Hepatocyte (in vitro differentiated cells): Measurements from ENCODE around the gene RER1. TPM values are rescaled to one million over a fixed set of nuclear protein-coding genes. Genes with fewer than 3 reads are reported as not detected.

Source experiments
- DNase-seq: peaks from one replicate; pipeline ENCODE4 v3.0.0-alpha.2; 2016; ENCODE audit warnings: low spot score
- H2AFZ ChIP-seq: fragments of 200-600 bp; sonication (generic); 2 replicates; pipeline ENCODE4 v1.6.0; 2016; ENCODE audit warnings: antibody characterized with exemption, mild to moderate bottlenecking
- H3K27ac ChIP-seq: fragments of 200-600 bp; sonication (generic); 2 replicates; pipeline ENCODE4 v1.5.1; 2016; ENCODE audit warnings: mild to moderate bottlenecking
- H3K27me3 ChIP-seq: fragments of 200-600 bp; sonication (generic); 2 replicates; pipeline ENCODE4 v1.6.1; 2016
- H3K36me3 ChIP-seq: fragments of 200-600 bp; sonication (generic); replicated peaks from 2 replicates; pipeline ENCODE4 v1.5.1; 2016; ENCODE audit warnings: low read depth; ENCODE audit not compliant: insufficient read depth
- H3K4me1 ChIP-seq: fragments of 200-600 bp; sonication (generic); 2 replicates; pipeline ENCODE4 v1.5.1; 2016; ENCODE audit warnings: mild to moderate bottlenecking, moderate library complexity; ENCODE audit not compliant: insufficient read depth
- H3K4me2 ChIP-seq: fragments of 200-600 bp; sonication (generic); 2 replicates; pipeline ENCODE4 v1.6.0; 2016
- H3K4me3 ChIP-seq: fragments of 200-600 bp; sonication (generic); 2 replicates; pipeline ENCODE4 v1.5.1; 2016; ENCODE audit warnings: mild to moderate bottlenecking
- H3K79me2 ChIP-seq: fragments of 200-600 bp; sonication (generic); 2 replicates; pipeline ENCODE4 v1.6.0; 2017; ENCODE audit warnings: mild to moderate bottlenecking
- H3K9me2 ChIP-seq: fragments of 200-600 bp; sonication (generic); replicated peaks from 2 replicates; pipeline ENCODE4 v1.6.0; 2017; ENCODE audit warnings: mild to moderate bottlenecking; ENCODE audit not compliant: insufficient read depth
- H3K9me3 ChIP-seq: fragments of 200-600 bp; sonication (generic); 2 replicates; pipeline ENCODE4 v1.5.1; 2016; ENCODE audit warnings: low read depth, mild to moderate bottlenecking
- H4K20me1 ChIP-seq: fragments of 200-600 bp; sonication (generic); 2 replicates; pipeline ENCODE4 v1.6.0; 2016; ENCODE audit warnings: mild to moderate bottlenecking; ENCODE audit not compliant: insufficient read depth, poor library complexity, severe bottlenecking
- EZH2 ChIP-seq: fragments of 200-600 bp; sonication (generic); IDR thresholded peaks from 2 replicates; pipeline ENCODE4 v1.6.1; 2016; ENCODE audit warnings: antibody characterized with exemption, mild to moderate bottlenecking, borderline replicate concordance
- EZH2phosphoT487 ChIP-seq: fragments of 200-600 bp; sonication (generic); IDR thresholded peaks from one replicate; pipeline ENCODE4 v1.6.1; 2018; ENCODE audit warnings: antibody characterized with exemption, mild to moderate bottlenecking, low read depth, moderate library complexity; ENCODE audit not compliant: unreplicated experiment, severe bottlenecking
- WGBS: methylation state at CpG from one replicate; pipeline ENCODE4 v1.1.6; 2016; ENCODE audit warnings: low lambda C conversion rate; ENCODE audit errors: missing lambda C conversion rate; 5-methylcytosine and 5-hydroxymethylcytosine counted together
- polyA plus RNA-seq: library from polyadenylated mRNA; unstranded; fragments of >200 nt; fragmentation: Nextera tagmentation; extraction: Ambion mirVana; gene quantifications from 2 replicates; pipeline ENCODE4 v1.2.1, GENCODE V29; 2016
- total RNA-seq: library from RNA; depleted of rRNA; stranded (reverse); fragments of >200 nt; gene quantifications from 2 replicates; pipeline ENCODE4 v1.2.3, GENCODE V29; 2014
- TF ChIP-seq, protein P1 (sequence below): fragments of 200-600 bp; sonication (generic); IDR thresholded peaks from 2 replicates; pipeline ENCODE4 v1.5.1; 2016; ENCODE audit warnings: antibody characterized with exemption, mild to moderate bottlenecking; ENCODE audit not compliant: poor library complexity

Gene RER1
- total and polyA plus RNA-seq, 2 experiments from 2014 or later = 123 to 237 TPM

DNA sequence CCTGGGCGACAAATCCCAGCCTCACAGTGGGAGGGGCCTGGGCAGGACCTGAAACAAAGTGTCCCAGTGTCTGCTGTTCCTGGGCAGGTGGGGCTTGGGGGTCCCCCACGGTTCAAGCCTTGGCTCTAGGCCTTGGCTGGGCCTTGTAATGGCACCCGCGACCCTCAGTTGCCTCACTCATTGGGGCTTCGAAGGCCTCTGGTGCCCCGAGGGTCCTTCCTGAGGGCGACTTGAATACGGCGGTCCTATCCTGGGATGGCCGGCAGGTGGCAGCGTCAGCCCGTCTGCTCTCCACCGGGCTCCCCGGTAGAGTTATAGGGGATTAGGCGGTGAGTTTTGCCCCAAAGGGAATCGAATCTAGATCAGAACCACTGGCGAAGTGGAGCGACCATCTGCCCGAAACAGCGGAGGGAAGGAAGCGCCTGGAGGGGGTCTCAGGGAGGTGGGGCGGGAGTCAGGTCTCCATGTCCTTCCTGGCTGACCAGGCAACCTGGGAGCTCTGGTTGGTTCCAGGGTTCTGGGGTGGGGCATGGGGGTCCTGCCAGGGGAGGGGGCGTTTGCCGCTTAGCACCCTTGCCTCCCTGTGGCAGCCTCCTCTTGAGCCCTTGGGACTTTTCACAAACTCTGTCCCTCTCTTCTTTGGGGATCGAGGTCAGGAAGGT lies 22.8 kb downstream of the RER1 start:
- H3K4me2 ChIP-seq = peak overlapping the region; percentile 99
- peaks cover 15% of the 10 kb centered on the region for H3K79me2 ChIP-seq
- 3% methylated on average over 24 of the region's 25 CpGs for WGBS
- H2AFZ ChIP-seq = no peak overlapping the region
- H3K4me1 ChIP-seq = peaks cover 22% of the 10 kb centered on the region
- no peak overlapping the region for H3K4me3 ChIP-seq
- no peaks in the 10 kb centered on the region for H3K36me3 ChIP-seq
- H3K27me3 ChIP-seq = peaks cover 4% of the 10 kb centered on the region
- peak overlapping the region; percentile 99 for H3K27ac ChIP-seq
- peak; percentile 86 for DNase-seq
- no peaks in the 10 kb centered on the region for H3K9me2 ChIP-seq
- no peaks in the 10 kb centered on the region for H3K9me3 ChIP-seq
- TF ChIP-seq, protein P1, sequence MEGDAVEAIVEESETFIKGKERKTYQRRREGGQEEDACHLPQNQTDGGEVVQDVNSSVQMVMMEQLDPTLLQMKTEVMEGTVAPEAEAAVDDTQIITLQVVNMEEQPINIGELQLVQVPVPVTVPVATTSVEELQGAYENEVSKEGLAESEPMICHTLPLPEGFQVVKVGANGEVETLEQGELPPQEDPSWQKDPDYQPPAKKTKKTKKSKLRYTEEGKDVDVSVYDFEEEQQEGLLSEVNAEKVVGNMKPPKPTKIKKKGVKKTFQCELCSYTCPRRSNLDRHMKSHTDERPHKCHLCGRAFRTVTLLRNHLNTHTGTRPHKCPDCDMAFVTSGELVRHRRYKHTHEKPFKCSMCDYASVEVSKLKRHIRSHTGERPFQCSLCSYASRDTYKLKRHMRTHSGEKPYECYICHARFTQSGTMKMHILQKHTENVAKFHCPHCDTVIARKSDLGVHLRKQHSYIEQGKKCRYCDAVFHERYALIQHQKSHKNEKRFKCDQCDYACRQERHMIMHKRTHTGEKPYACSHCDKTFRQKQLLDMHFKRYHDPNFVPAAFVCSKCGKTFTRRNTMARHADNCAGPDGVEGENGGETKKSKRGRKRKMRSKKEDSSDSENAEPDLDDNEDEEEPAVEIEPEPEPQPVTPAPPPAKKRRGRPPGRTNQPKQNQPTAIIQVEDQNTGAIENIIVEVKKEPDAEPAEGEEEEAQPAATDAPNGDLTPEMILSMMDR = peak; percentile 88
- no peak for TF ChIP-seq EZH2
- no peaks in the 10 kb centered on the region for H4K20me1 ChIP-seq

DNA sequence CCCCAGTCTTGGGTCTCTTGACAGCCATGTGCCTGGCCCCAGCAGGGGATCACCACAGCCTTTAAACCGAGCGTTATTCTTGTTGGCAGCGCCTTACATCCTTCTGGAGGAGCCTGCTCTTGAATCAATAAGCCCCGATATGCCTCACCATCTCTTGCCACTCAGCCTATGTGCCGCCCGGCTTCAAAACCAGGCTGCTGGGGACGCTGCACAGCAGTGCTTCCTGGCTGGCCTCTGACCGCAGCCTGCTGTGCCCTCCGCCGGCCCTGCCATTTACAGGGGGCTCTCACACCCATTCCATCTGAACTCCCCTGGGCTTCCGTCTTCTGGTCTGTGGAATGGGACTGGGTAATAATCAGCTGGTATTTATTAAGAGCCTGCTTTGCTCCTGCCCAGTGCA lies 23.7 kb downstream of the RER1 start:
- Histone ChIP-seq H3K4me3 (no peak overlapping the region), H3K27me3 (peaks cover 4% of the 10 kb centered on the region), H3K4me1 (peaks cover 22% of the 10 kb centered on the region)

DNA sequence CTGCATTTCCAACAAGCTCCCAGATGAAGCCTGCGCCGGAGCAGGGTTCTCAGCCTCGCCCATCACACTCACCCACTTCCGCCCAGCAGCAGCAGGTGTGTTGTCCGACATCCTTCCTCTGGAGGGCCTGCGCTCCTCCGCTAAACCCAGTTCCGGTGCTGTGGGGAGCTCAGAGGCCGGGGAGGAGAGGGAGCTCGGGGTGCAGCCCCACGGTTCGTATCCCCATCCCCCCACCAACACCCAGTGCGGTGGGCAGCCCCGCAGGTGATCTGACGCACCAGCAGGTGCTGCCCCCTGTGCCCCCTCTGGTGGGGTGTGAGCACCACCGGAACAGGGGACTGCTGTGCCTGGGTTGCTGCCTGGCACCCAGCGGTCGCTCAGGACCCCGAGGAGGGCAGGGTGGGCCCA lies 24.2 kb downstream of the RER1 start:
- DNase-seq = no peak
- no peak overlapping the region for H3K4me3 ChIP-seq
- H3K4me2 ChIP-seq = no peak overlapping the region
- H3K79me2 ChIP-seq = peaks cover 14% of the 10 kb centered on the region
- no peaks in the 10 kb centered on the region for H4K20me1 ChIP-seq
- H3K4me1 ChIP-seq = peaks cover 22% of the 10 kb centered on the region
- H3K9me2 ChIP-seq = no peaks in the 10 kb centered on the region
- TF ChIP-seq, protein P1 = no peak
- TF ChIP-seq EZH2phosphoT487 = no peak
- TF ChIP-seq EZH2 = no peak
- H3K36me3 ChIP-seq = no peaks in the 10 kb centered on the region
- H3K27me3 ChIP-seq = peaks cover 4% of the 10 kb centered on the region
- no peak overlapping the region for H3K27ac ChIP-seq
- H3K9me3 ChIP-seq = no peaks in the 10 kb centered on the region
- 87% methylated on average over 15 of the region's 19 CpGs for WGBS
- H2AFZ ChIP-seq = no peak overlapping the region

More for the DNA sequence above, 23.7 kb downstream of the RER1 start:
- Histone ChIP-seq H3K4me2 (no peak overlapping the region), H3K36me3 (no peaks in the 10 kb centered on the region), H3K27ac (no peak overlapping the region), H3K9me3 (no peaks in the 10 kb centered on the region), H2AFZ (no peak overlapping the region), H3K79me2 (peaks cover 15% of the 10 kb centered on the region), H3K9me2 (no peaks in the 10 kb centered on the region), H4K20me1 (no peaks in the 10 kb centered on the region)
- no peak for DNase-seq
- TF ChIP-seq EZH2 = no peak
- 77% methylated on average over 11 of the region's 11 CpGs for WGBS

DNA sequence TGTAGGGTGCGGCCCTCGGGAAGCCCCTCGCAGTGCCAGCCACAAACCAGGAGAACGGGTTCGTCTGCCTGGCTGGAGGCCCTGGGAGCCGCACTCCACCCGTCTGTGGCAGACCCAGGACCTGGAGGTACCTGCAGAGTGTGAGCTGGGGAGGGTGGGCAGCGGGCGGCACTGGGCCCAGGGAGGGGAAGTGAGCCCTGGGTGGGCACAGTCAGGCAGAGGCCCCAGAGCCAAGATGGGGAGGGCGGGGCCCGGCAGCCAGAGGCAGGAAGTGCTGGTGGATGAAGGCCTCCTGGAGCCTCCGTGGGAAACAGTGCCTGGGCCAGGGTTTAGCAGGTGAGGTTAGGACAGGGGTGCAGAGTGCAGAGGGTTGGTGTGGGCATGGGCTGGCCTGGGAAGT lies 24.8 kb downstream of the RER1 start:
- no peaks in the 10 kb centered on the region for H3K9me3 ChIP-seq
- peaks cover 22% of the 10 kb centered on the region for H3K4me1 ChIP-seq
- no peak overlapping the region for H3K4me3 ChIP-seq
- no peak overlapping the region for H2AFZ ChIP-seq
- peaks cover 9% of the 10 kb centered on the region for H3K79me2 ChIP-seq
- H3K27me3 ChIP-seq = peaks cover 4% of the 10 kb centered on the region
- no peaks in the 10 kb centered on the region for H3K9me2 ChIP-seq
- H3K4me2 ChIP-seq = no peak overlapping the region
- TF ChIP-seq EZH2phosphoT487 = no peak
- TF ChIP-seq, protein P1 = no peak
- TF ChIP-seq EZH2 = no peak
- no peaks in the 10 kb centered on the region for H3K36me3 ChIP-seq
- DNase-seq = no peak
- H3K27ac ChIP-seq = no peak overlapping the region
- WGBS = 55% methylated on average over 11 of the region's 12 CpGs
- H4K20me1 ChIP-seq = no peaks in the 10 kb centered on the region
